Stomach (tissue), 9 donors: ENCODE measurements around the gene CARD19. TPM values are rescaled to one million over a fixed set of nuclear protein-coding genes. Genes with fewer than 3 reads are reported as not detected.

Experiments used
- DNase-seq, 2 donors: peaks; one replicate each; pipeline versions ENCODE4 v3.0.0 to v3.0.0-alpha.2; 2013 to 2019
- H3K27ac ChIP-seq, 5 donors: fragments of 200-600 bp in 4 of 5; sonication (generic) in 4 of 5; one replicate each; pipeline ENCODE4 v1.5.1; 2013 to 2019; ENCODE audit warnings: mild to moderate bottlenecking in 1 of 5, moderate library complexity in 1 of 5
- H3K27me3 ChIP-seq, 3 donors: fragments of 200-600 bp; sonication (generic); one replicate each; pipeline ENCODE4 v1.5.1; 2017 to 2019; ENCODE audit warnings: mixed run types in 1 of 3
- H3K36me3 ChIP-seq, 4 donors: fragments of 200-600 bp; sonication (generic); 1 replicate in 3 of 4; 2 replicates in 1 of 4; pipeline ENCODE4 v1.5.1; 2016 to 2019
- H3K4me1 ChIP-seq, 4 donors: fragments of 200-600 bp; sonication (generic); one replicate each; pipeline ENCODE4 v1.5.1; 2016 to 2019
- H3K4me3 ChIP-seq, 4 donors: fragments of 200-600 bp; sonication (generic) in 3 of 4; one replicate each; pipeline ENCODE4 v1.5.1; 2016 to 2019; ENCODE audit warnings: mild to moderate bottlenecking in 1 of 4
- H3K9me3 ChIP-seq, 4 donors: fragments of 200-600 bp; sonication (generic); one replicate each; pipeline ENCODE4 v1.5.1; 2016 to 2019
- CTCF ChIP-seq, 7 experiments: fragments of 450-650 bp in 4 of 7; fragments of 200-600 bp in 3 of 7; sonication (generic) in 3 of 7; IDR thresholded peaks; one replicate each; pipeline ENCODE4 v1.5.1; 2016 to 2019; ENCODE audit warnings: antibody characterized with exemption in 7 of 7, control low read depth in 2 of 7, mild to moderate bottlenecking in 1 of 7
- EP300 ChIP-seq: sonication (generic); formaldehyde crosslinking; IDR thresholded peaks from one replicate; pipeline ENCODE4 v1.6.1; 2017; ENCODE audit warnings: antibody characterized with exemption
- POLR2A ChIP-seq, 4 donors: fragments of 450-650 bp; IDR thresholded peaks; one replicate each; pipeline ENCODE4 v1.6.1; 2016; ENCODE audit warnings: antibody characterized with exemption in 4 of 4, control low read depth in 2 of 4, mild to moderate bottlenecking in 1 of 4, moderate library complexity in 1 of 4
- POLR2AphosphoS5 ChIP-seq, 3 donors: sonication (generic); formaldehyde crosslinking; IDR thresholded peaks; one replicate each; pipeline ENCODE4 v1.6.1; 2016; ENCODE audit warnings: antibody characterized with exemption in 3 of 3
- WGBS, 5 donors: extraction: QIAGEN DNeasy Blood & Tissue Kit in 3 of 5; methylation state at CpG; one replicate each; pipeline versions ENCODE4 v1.1.5 to v1.1.7; 2013 to 2018; 5-methylcytosine and 5-hydroxymethylcytosine counted together
- intact Hi-C: fragments of 100-400 bp; cut with DNase I; formaldehyde crosslinking; loops from one replicate; pipeline ENCODE4 v1.15.1; 2023; ENCODE audit warnings: low total_unique reads
- polyA plus RNA-seq, 3 donors: library from polyadenylated mRNA; stranded (reverse); fragments of 200-250 nt; gene quantifications; one replicate each; pipeline ENCODE4 v1.2.3, GENCODE V29; 2013
- total RNA-seq, 5 donors: library from RNA; depleted of rRNA; stranded (reverse); fragments of >200 nt; gene quantifications; one replicate each; pipeline versions ENCODE4 v1.1.0 to v1.2.3, GENCODE V29; 2014 to 2016
- donor health status: healthy with polysubstance abuse.
- donor health status: Bipolar disorder and iron deficiency.
- donor health status: healthy.

The CARD19 gene
- total and polyA plus RNA-seq, 8 donors = 14.3 to 95.1 (median 45.6) TPM

GRCh38 chr9:93125331-93125894 lies 29.4 kb downstream of the CARD19 start:
- Histone ChIP-seq H3K27ac (peak overlapping the region in 1 of 5 donors; percentile 96), H3K27me3 (no peaks in the 10 kb centered on the region), H3K4me1 (peaks cover 43 to 66% (median 50%) of the 10 kb centered on the region in 4 donors), H3K36me3 (peaks cover 21 to 56% (median 50%) of the 10 kb centered on the region in 4 donors), H3K4me3 (no peak overlapping the region), H3K9me3 (no peaks in the 10 kb centered on the region)
- intact Hi-C loops = no loop called here
- TF ChIP-seq EP300 (no peak), POLR2A (IDR thresholded peaks at IDR 0.05) (no peak), POLR2AphosphoS5 (IDR thresholded peaks at IDR 0.05) (no peak), CTCF (IDR thresholded peaks at IDR 0.05) (no peak)
- no peak for DNase-seq
- 93 to 95% (median 94%) methylated on average over 10 of the region's 10 CpGs for WGBS, 5 donors

DNA sequence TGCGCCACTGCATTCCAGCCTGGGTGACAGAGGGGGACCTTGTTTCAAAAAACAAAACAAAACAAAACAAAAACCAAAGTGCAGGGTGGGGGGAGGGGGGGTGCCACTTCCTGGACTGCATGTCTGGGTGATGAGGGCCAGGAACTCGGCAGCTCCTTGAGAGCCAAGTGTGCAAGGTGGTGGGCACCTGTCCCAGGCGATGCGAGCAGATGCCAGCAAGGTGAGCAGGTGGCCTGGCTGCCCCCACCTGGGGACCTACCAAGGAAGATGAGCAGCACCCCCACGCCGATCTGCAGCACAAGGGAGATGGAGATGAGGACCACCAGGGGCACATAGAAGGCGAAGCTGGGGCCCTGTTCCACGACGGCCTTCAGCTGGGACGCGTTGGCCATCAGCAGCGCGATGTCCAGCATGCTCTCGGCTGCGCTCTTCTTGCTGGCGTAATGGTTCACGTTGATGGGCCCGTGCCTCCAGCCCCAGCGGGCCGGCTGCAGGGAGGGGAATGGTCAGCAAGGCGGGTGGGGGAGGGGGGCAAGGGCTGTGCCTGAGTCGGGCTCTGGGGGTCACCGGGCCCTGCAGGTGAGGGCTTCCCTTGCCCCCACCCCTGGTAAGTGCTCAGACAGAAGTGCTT lies 30.2 kb downstream of the CARD19 start:
- 79 to 84% (median 82%) methylated on average over 22 to 23 of the region's 23 CpGs for WGBS, 5 donors
- no peak for TF ChIP-seq POLR2A (IDR thresholded peaks at IDR 0.05)
- TF ChIP-seq EP300 = no peak
- no peak for TF ChIP-seq CTCF (IDR thresholded peaks at IDR 0.05)
- TF ChIP-seq POLR2AphosphoS5 (IDR thresholded peaks at IDR 0.05) = no peak
- Histone ChIP-seq H3K27me3 (no peaks in the 10 kb centered on the region), H3K27ac (peak overlapping the region in 4 of 5 donors; percentile 49 to 96 (median 82)), H3K9me3 (no peaks in the 10 kb centered on the region), H3K4me3 (no peak overlapping the region), H3K36me3 (peaks cover 19 to 54% (median 47%) of the 10 kb centered on the region in 4 donors), H3K4me1 (peaks cover 44 to 66% (median 53%) of the 10 kb centered on the region in 4 donors)
- intact Hi-C loops = no loop called here
- peak in 1 of 2 donors; percentile 36 for DNase-seq

DNA sequence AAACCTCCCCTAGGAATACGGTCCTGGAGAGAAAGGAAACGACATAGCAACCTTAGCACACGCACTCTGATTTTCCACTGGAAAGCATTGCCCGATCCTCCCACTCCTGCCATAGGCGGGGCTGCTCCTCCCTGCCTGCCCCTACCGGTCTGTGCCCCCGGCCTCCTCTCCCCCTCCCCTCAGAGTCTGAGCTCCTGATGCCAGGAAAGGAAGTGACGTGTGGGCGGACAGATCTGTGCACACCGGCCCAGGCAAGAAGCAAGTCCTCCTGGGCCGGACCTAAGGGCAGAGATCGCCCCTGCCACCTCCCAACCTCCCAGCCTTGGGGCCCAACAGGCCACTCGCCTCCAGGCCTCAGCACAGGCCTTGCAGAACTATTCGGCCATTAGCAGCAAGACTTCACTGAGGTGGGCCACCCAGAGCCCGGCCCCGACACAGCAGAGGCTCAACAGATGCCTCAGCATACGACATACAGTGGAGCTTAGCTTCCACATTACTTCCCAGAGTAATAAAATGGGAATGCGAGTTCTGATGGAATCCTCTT lies 30.9 kb downstream of the CARD19 start:
- peak in 1 of 2 donors; percentile 89 for DNase-seq
- peak overlapping the region in 2 of 4 donors; percentile 4 to 5 for H3K4me3 ChIP-seq
- H3K9me3 ChIP-seq = no peaks in the 10 kb centered on the region
- WGBS, 5 donors = 42 to 53% (median 49%) methylated on average over 15 to 18 of the region's 18 CpGs
- H3K4me1 ChIP-seq = peaks cover 50 to 66% (median 60%) of the 10 kb centered on the region in 4 donors
- intact Hi-C loops = no loop called here
- TF ChIP-seq EP300 (no peak), POLR2A (IDR thresholded peaks at IDR 0.05) (no peak), POLR2AphosphoS5 (IDR thresholded peaks at IDR 0.05) (no peak)
- H3K27ac ChIP-seq = peak overlapping the region in 4 of 5 donors; percentile 49 to 96 (median 82)
- H3K36me3 ChIP-seq = peaks cover 15 to 47% (median 41%) of the 10 kb centered on the region in 4 donors
- H3K27me3 ChIP-seq = no peaks in the 10 kb centered on the region

DNA sequence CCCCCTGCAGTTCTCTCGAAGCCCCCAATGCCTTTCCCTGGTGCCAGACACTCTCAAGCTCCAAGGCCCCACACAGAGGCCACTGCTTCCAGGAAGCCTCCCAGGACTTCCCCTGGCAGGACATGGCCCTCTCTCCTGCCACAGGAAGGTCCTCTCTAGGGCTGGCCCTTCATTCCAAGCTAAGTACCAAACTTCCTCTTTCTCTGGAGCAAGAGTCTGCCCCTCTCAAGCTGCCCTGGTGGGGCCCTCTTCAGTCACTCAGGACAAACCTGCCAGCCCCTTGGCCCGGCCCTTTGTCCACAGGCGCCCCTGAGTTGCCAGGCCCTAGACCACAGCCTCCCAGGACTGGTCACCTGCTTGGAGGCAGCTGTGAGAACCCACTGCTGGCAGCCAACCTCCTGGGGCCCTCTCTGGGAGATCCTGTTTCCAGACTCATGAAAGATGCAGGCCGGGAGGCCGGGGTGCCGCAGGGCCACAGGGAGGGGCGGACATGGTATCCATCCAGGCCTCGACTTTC lies 31.4 kb downstream of the CARD19 start:
- WGBS, 5 donors = 36 to 57% (median 43%) methylated on average over 4 to 8 of the region's 8 CpGs
- Histone ChIP-seq H3K9me3 (no peaks in the 10 kb centered on the region), H3K4me3 (peak overlapping the region in 1 of 4 donors; percentile 4), H3K36me3 (peaks cover 15 to 42% (median 38%) of the 10 kb centered on the region in 4 donors), H3K4me1 (peaks cover 56 to 71% (median 65%) of the 10 kb centered on the region in 4 donors), H3K27me3 (no peaks in the 10 kb centered on the region), H3K27ac (peak overlapping the region; percentile 19 to 96 (median 67))
- intact Hi-C loops = no loop called here
- DNase-seq = peak in 1 of 2 donors; percentile 63
- TF ChIP-seq EP300 (no peak), POLR2AphosphoS5 (IDR thresholded peaks at IDR 0.05) (no peak), POLR2A (IDR thresholded peaks at IDR 0.05) (no peak), CTCF (IDR thresholded peaks at IDR 0.05) (no peak)
